ENCODE data around the gene FAM186B.
A peak's percentile ranks its signal among the peaks of the same experiment; 100 is the strongest.

FAM186B gene

DNA sequence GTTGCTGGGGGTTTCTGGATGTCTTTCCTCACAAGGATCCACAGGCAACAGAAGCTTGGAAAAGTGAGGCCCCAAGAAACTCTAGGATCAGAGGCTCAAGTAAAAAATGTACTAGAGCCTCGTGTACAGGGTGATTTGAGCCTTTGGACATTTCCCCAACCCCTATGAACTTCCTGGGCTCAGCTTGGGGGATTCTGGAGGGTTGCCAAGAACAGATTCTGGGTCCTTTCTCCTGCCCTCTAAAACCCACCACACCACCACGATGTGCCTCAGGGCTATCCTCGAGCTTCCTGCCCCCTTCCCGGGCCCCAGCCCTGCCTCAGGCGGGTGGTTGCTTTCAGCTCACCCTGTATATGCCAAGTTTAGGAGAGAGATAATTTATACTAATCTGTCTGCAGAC is 583 bp downstream of the FAM186B start:
- Histone ChIP-seq H2BK5ac (ENCODE audit: low read depth, low read length, poor library complexity, severe bottlenecking) (no peak overlapping the region), H3K23ac (ENCODE audit: low read length in 2 of 2) (no peak overlapping the region), H3K79me1 (replicated peaks; ENCODE audit: low read length, poor library complexity, severe bottlenecking) (no peaks in the 10 kb centered on the region), H3K4me1 (ENCODE audit: control insufficient read depth, insufficient read depth, low read depth, low read length) (no peaks in the 10 kb centered on the region), H3K4me3 (ENCODE audit: insufficient read depth in 1 of 2, low read depth in 1 of 2, low read length in 2 of 2) (peak overlapping the region in 1 of 2 experiments; percentile 32), H2BK120ac (ENCODE audit: low read depth, low read length) (no peak overlapping the region), H2BK15ac (ENCODE audit: low read depth, poor library complexity, severe bottlenecking) (no peak overlapping the region), H4K91ac (ENCODE audit: low read length) (no peak overlapping the region), H3K4me2 (ENCODE audit: low read length, poor library complexity, severe bottlenecking) (no peak overlapping the region), H2BK12ac (ENCODE audit: low read length in 2 of 2) (no peak overlapping the region), H3K27me3 (ENCODE audit: control insufficient read depth in 1 of 2, insufficient read depth in 1 of 2, low read length in 2 of 2) (no peaks in the 10 kb centered on the region), H3K9me3 (ENCODE audit: control insufficient read depth, low read length) (no peaks in the 10 kb centered on the region), H3K4ac (ENCODE audit: low read depth in 1 of 2, low read length in 2 of 2) (no peak overlapping the region), H3K27ac (ENCODE audit: low read length, poor library complexity, severe bottlenecking) (no peak overlapping the region), H4K8ac (ENCODE audit: low read length) (no peak overlapping the region), H2AK5ac (ENCODE audit: low read length, severe bottlenecking) (no peak overlapping the region), H3K18ac (ENCODE audit: low read depth in 1 of 2, low read length in 2 of 2) (no peak overlapping the region), H3K9ac (ENCODE audit: low read length) (no peak overlapping the region), H3K36me3 (ENCODE audit: control insufficient read depth in 1 of 2, insufficient read depth in 2 of 2, low read depth in 1 of 2, low read length in 2 of 2) (peaks cover 11% of the 10 kb centered on the region in 2 experiments), H2AFZ (ENCODE audit: low read depth, low read length) (no peak overlapping the region), H3K14ac (ENCODE audit: low read length in 2 of 2) (no peak overlapping the region)
- WGBS = 66% methylated on average over 5 of the region's 5 CpGs
- DNase-seq = no peak

DNA sequence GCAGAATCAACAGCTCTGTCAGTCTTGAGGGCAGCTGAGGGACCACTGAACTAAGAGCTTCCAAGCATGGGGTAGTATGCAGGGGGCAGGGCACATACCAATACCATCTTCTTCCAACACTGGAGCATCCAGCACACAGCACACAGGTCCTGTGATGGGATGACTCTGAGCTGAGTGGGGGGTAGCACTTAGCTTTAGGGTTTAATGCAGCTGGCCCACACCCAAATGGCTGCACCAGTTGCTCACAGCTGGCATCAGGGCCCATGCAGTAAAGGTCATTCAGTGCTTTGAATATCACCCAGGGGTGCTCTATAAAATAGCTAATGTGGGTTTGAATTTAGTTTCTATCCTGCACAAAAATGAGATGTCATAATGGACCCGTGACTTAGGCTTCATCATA is 1.7 kb downstream of the FAM186B start:
- H2AFZ ChIP-seq (ENCODE audit: low read depth, low read length) = no peak overlapping the region
- 85% methylated on average over 1 of the region's 1 CpG for WGBS
- H3K27ac ChIP-seq (ENCODE audit: low read length, poor library complexity, severe bottlenecking) = no peak overlapping the region
- H3K23ac ChIP-seq (ENCODE audit: low read length in 2 of 2) = no peak overlapping the region
- H3K4me2 ChIP-seq (ENCODE audit: low read length, poor library complexity, severe bottlenecking) = no peak overlapping the region
- no peak overlapping the region for H2BK15ac ChIP-seq (ENCODE audit: low read depth, poor library complexity, severe bottlenecking)
- H3K27me3 ChIP-seq (ENCODE audit: control insufficient read depth in 1 of 2, insufficient read depth in 1 of 2, low read length in 2 of 2) = no peaks in the 10 kb centered on the region
- H2BK5ac ChIP-seq (ENCODE audit: low read depth, low read length, poor library complexity, severe bottlenecking) = no peak overlapping the region
- H2BK120ac ChIP-seq (ENCODE audit: low read depth, low read length) = no peak overlapping the region
- H3K79me1 ChIP-seq (replicated peaks; ENCODE audit: low read length, poor library complexity, severe bottlenecking) = no peaks in the 10 kb centered on the region
- no peak overlapping the region for H3K18ac ChIP-seq (ENCODE audit: low read depth in 1 of 2, low read length in 2 of 2)
- no peaks in the 10 kb centered on the region for H3K9me3 ChIP-seq (ENCODE audit: control insufficient read depth, low read length)
- DNase-seq = no peak
- H3K4ac ChIP-seq (ENCODE audit: low read depth in 1 of 2, low read length in 2 of 2) = no peak overlapping the region
- no peaks in the 10 kb centered on the region for H3K4me1 ChIP-seq (ENCODE audit: control insufficient read depth, insufficient read depth, low read depth, low read length)
- no peak overlapping the region for H4K8ac ChIP-seq (ENCODE audit: low read length)
- no peak overlapping the region for H3K9ac ChIP-seq (ENCODE audit: low read length)
- H2BK12ac ChIP-seq (ENCODE audit: low read length in 2 of 2) = no peak overlapping the region
- no peak overlapping the region for H2AK5ac ChIP-seq (ENCODE audit: low read length, severe bottlenecking)
- H3K4me3 ChIP-seq (ENCODE audit: insufficient read depth in 1 of 2, low read depth in 1 of 2, low read length in 2 of 2) = no peak overlapping the region
- no peak overlapping the region for H3K14ac ChIP-seq (ENCODE audit: low read length in 2 of 2)
- no peak overlapping the region for H4K91ac ChIP-seq (ENCODE audit: low read length)
- peaks cover 11 to 13% of the 10 kb centered on the region in 2 experiments for H3K36me3 ChIP-seq (ENCODE audit: control insufficient read depth in 1 of 2, insufficient read depth in 2 of 2, low read depth in 1 of 2, low read length in 2 of 2)

DNA sequence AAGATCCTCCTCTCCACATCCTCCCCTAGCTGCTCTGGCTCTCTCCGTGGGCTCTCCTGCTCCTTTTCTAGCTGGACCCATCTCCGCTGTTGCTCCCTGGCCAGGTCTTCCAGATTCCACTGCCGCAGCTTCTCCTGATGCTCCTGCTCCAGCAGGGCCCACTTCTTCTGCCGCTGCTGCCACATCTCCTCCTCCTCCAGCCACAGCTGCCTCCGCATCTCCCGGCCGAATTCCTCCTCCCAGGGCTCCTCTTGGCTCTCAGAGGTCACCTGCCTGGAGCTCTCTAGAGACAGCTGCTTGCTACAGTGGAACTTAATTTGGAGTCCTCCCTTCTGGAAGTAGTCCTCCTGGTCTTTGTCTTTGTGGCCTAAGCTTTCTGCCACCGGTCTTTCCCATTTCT is 5.5 kb downstream of the FAM186B start:
- Histone ChIP-seq H3K27me3 (ENCODE audit: control insufficient read depth in 1 of 2, insufficient read depth in 1 of 2, low read length in 2 of 2) (no peaks in the 10 kb centered on the region), H2BK12ac (ENCODE audit: low read length in 2 of 2) (no peak overlapping the region), H3K4me3 (ENCODE audit: insufficient read depth in 1 of 2, low read depth in 1 of 2, low read length in 2 of 2) (no peak overlapping the region), H2AFZ (ENCODE audit: low read depth, low read length) (no peak overlapping the region), H3K4ac (ENCODE audit: low read depth in 1 of 2, low read length in 2 of 2) (no peak overlapping the region), H3K79me1 (replicated peaks; ENCODE audit: low read length, poor library complexity, severe bottlenecking) (no peaks in the 10 kb centered on the region), H2BK5ac (ENCODE audit: low read depth, low read length, poor library complexity, severe bottlenecking) (no peak overlapping the region), H2AK5ac (ENCODE audit: low read length, severe bottlenecking) (no peak overlapping the region), H3K27ac (ENCODE audit: low read length, poor library complexity, severe bottlenecking) (no peak overlapping the region), H4K8ac (ENCODE audit: low read length) (no peak overlapping the region), H3K14ac (ENCODE audit: low read length in 2 of 2) (no peak overlapping the region), H3K9me3 (ENCODE audit: control insufficient read depth, low read length) (no peaks in the 10 kb centered on the region), H3K23ac (ENCODE audit: low read length in 2 of 2) (no peak overlapping the region), H3K4me2 (ENCODE audit: low read length, poor library complexity, severe bottlenecking) (no peak overlapping the region), H2BK120ac (ENCODE audit: low read depth, low read length) (no peak overlapping the region), H3K4me1 (ENCODE audit: control insufficient read depth, insufficient read depth, low read depth, low read length) (no peaks in the 10 kb centered on the region), H2BK15ac (ENCODE audit: low read depth, poor library complexity, severe bottlenecking) (peak overlapping the region; percentile 74), H3K36me3 (ENCODE audit: control insufficient read depth in 1 of 2, insufficient read depth in 2 of 2, low read depth in 1 of 2, low read length in 2 of 2) (peaks cover 11 to 16% of the 10 kb centered on the region in 2 experiments), H4K91ac (ENCODE audit: low read length) (no peak overlapping the region), H3K9ac (ENCODE audit: low read length) (no peak overlapping the region), H3K18ac (ENCODE audit: low read depth in 1 of 2, low read length in 2 of 2) (no peak overlapping the region)
- no peak for DNase-seq
- WGBS = 90% methylated on average over 8 of the region's 8 CpGs

DNA sequence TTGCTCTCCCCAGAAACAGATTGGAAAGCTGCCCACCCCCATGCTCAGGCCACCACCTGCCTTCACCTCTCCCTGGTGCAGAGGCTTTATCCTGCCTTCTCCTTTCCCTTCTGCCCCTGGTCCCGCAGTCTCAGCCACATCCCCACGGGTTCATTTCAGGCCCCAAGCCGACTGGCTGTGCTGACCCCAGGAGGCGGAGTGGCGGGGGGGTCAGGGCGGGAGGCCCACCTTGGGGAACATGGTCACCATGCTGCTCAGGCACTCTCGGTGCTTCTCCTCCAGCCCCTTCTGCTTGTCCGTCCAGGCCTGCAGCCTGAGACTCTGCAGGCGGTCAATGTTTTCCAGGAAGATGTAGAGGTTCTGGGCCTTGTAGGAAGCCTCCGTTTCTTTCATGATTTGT is 6.9 kb downstream of the FAM186B start:
- no peak overlapping the region for H2AFZ ChIP-seq (ENCODE audit: low read depth, low read length)
- no peak for DNase-seq
- H2BK12ac ChIP-seq (ENCODE audit: low read length in 2 of 2) = no peak overlapping the region
- no peaks in the 10 kb centered on the region for H3K4me1 ChIP-seq (ENCODE audit: control insufficient read depth, insufficient read depth, low read depth, low read length)
- no peak overlapping the region for H3K23ac ChIP-seq (ENCODE audit: low read length in 2 of 2)
- H4K8ac ChIP-seq (ENCODE audit: low read length) = no peak overlapping the region
- no peaks in the 10 kb centered on the region for H3K27me3 ChIP-seq (ENCODE audit: control insufficient read depth in 1 of 2, insufficient read depth in 1 of 2, low read length in 2 of 2)
- H3K9me3 ChIP-seq (ENCODE audit: control insufficient read depth, low read length) = no peaks in the 10 kb centered on the region
- no peak overlapping the region for H3K4me2 ChIP-seq (ENCODE audit: low read length, poor library complexity, severe bottlenecking)
- H3K4me3 ChIP-seq (ENCODE audit: insufficient read depth in 1 of 2, low read depth in 1 of 2, low read length in 2 of 2) = no peak overlapping the region
- H3K14ac ChIP-seq (ENCODE audit: low read length in 2 of 2) = no peak overlapping the region
- H2AK5ac ChIP-seq (ENCODE audit: low read length, severe bottlenecking) = no peak overlapping the region
- no peak overlapping the region for H3K27ac ChIP-seq (ENCODE audit: low read length, poor library complexity, severe bottlenecking)
- H3K9ac ChIP-seq (ENCODE audit: low read length) = no peak overlapping the region
- H3K18ac ChIP-seq (ENCODE audit: low read depth in 1 of 2, low read length in 2 of 2) = no peak overlapping the region
- no peak overlapping the region for H2BK120ac ChIP-seq (ENCODE audit: low read depth, low read length)
- peaks cover 11 to 16% of the 10 kb centered on the region in 2 experiments for H3K36me3 ChIP-seq (ENCODE audit: control insufficient read depth in 1 of 2, insufficient read depth in 2 of 2, low read depth in 1 of 2, low read length in 2 of 2)
- no peak overlapping the region for H2BK5ac ChIP-seq (ENCODE audit: low read depth, low read length, poor library complexity, severe bottlenecking)
- 92% methylated on average over 10 of the region's 10 CpGs for WGBS
- no peak overlapping the region for H2BK15ac ChIP-seq (ENCODE audit: low read depth, poor library complexity, severe bottlenecking)
- H3K4ac ChIP-seq (ENCODE audit: low read depth in 1 of 2, low read length in 2 of 2) = no peak overlapping the region
- no peaks in the 10 kb centered on the region for H3K79me1 ChIP-seq (replicated peaks; ENCODE audit: low read length, poor library complexity, severe bottlenecking)
- H4K91ac ChIP-seq (ENCODE audit: low read length) = no peak overlapping the region
